Measurements from ENCODE around the gene TNN. TPM values are rescaled to one million over a fixed set of nuclear protein-coding genes. Genes with fewer than 3 reads are reported as not detected.
"Not testable (repeated sequence)": the region's sequence is repeated elsewhere in the genome, so short reads cannot be mapped to it uniquely, and the experiment has no call there.

TNN gene
- total RNA-seq, 1 donor from 2014 or later: not detected

GRCh38 chr1:175071276-175071943, 3.8 kb downstream of the TNN start:
- intact Hi-C loops (cut with micrococcal nuclease): loop anchor here (5.0 kb wide), 1 partner anchor 44 kb away; no protein-coding TSS in a partner anchor

GRCh38 chr1:175072099-175072951, 4.7 kb downstream of the TNN start:
- intact Hi-C loops (cut with micrococcal nuclease): loop anchor here (5.0 kb wide), 1 partner anchor 45 kb away; no protein-coding TSS in a partner anchor

GRCh38 chr1:175073061-175073460, 5.4 kb downstream of the TNN start:
- intact Hi-C loops (cut with micrococcal nuclease): loop anchor here (5.0 kb wide), 1 partner anchor 46 kb away; no protein-coding TSS in a partner anchor

GRCh38 chr1:175073633-175074032, 6.0 kb downstream of the TNN start:
- intact Hi-C loops (cut with micrococcal nuclease): loop anchor here (5.0 kb wide), 1 partner anchor 46 kb away; no protein-coding TSS in a partner anchor

GRCh38 chr1:175075572-175076568, 8.2 kb downstream of the TNN start:
- intact Hi-C loops (cut with micrococcal nuclease): no loop called here

GRCh38 chr1:175077356-175078030, 9.9 kb downstream of the TNN start:
- intact Hi-C loops (cut with micrococcal nuclease): no loop called here

GRCh38 chr1:175078629-175079028, 11.0 kb downstream of the TNN start:
- intact Hi-C loops (cut with micrococcal nuclease): no loop called here

GRCh38 chr1:175079338-175079737, 11.7 kb downstream of the TNN start:
- intact Hi-C loops (cut with micrococcal nuclease): no loop called here

GRCh38 chr1:175080030-175080429, 12.4 kb downstream of the TNN start:
- intact Hi-C loops (cut with micrococcal nuclease): no loop called here

GRCh38 chr1:175081983-175082382, 14.3 kb downstream of the TNN start:
- intact Hi-C loops (cut with micrococcal nuclease): no loop called here

- intact Hi-C loops (cut with micrococcal nuclease): no loop called here
These were observed 20.9 kb downstream of the TNN start for GRCh38 chr1:175088525-175088951.

- intact Hi-C loops (cut with micrococcal nuclease): no loop called here
These were observed 21.6 kb downstream of the TNN start for GRCh38 chr1:175089136-175089718.

- intact Hi-C loops (cut with micrococcal nuclease): no loop called here
These were observed 23.1 kb downstream of the TNN start for GRCh38 chr1:175090780-175091179.

- intact Hi-C loops (cut with micrococcal nuclease): no loop called here
These were observed 27.0 kb downstream of the TNN start for GRCh38 chr1:175094626-175095025.

GRCh38 chr1:175095069-175095468, 27.4 kb downstream of the TNN start:
- intact Hi-C loops (cut with micrococcal nuclease): no loop called here

- intact Hi-C loops (cut with micrococcal nuclease): no loop called here
These were observed 28.5 kb downstream of the TNN start for GRCh38 chr1:175095978-175096607.

GRCh38 chr1:175097361-175097760, 29.7 kb downstream of the TNN start:
- intact Hi-C loops (cut with micrococcal nuclease): no loop called here

GRCh38 chr1:175099916-175100315, 32.3 kb downstream of the TNN start:
- intact Hi-C loops (cut with micrococcal nuclease): no loop called here

GRCh38 chr1:175102166-175102565, 34.5 kb downstream of the TNN start:
- intact Hi-C loops (cut with micrococcal nuclease): not testable (repeated sequence)

- intact Hi-C loops (cut with micrococcal nuclease): not testable (repeated sequence)
These were observed 38.9 kb downstream of the TNN start for GRCh38 chr1:175106536-175106935.
